ENCODE results near the gene ECT2.

- TF ChIP-seq, protein P1, sequence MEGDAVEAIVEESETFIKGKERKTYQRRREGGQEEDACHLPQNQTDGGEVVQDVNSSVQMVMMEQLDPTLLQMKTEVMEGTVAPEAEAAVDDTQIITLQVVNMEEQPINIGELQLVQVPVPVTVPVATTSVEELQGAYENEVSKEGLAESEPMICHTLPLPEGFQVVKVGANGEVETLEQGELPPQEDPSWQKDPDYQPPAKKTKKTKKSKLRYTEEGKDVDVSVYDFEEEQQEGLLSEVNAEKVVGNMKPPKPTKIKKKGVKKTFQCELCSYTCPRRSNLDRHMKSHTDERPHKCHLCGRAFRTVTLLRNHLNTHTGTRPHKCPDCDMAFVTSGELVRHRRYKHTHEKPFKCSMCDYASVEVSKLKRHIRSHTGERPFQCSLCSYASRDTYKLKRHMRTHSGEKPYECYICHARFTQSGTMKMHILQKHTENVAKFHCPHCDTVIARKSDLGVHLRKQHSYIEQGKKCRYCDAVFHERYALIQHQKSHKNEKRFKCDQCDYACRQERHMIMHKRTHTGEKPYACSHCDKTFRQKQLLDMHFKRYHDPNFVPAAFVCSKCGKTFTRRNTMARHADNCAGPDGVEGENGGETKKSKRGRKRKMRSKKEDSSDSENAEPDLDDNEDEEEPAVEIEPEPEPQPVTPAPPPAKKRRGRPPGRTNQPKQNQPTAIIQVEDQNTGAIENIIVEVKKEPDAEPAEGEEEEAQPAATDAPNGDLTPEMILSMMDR (IDR thresholded peaks at IDR 0.05; ENCODE audit: low read length) = peak; percentile 94
- TF ChIP-seq EZH2 (IDR thresholded peaks at IDR 0.05; ENCODE audit: borderline replicate concordance, low read length) = no peak
These were observed 39.7 kb upstream of the ECT2 start, which contains the start of gene NCEH1 for GRCh38 chr3:172710664-172711453.

Data from OCI-LY1 (cell line).